WTC11 (cell line): ENCODE data around the gene KCNN1. TPM values are rescaled to one million over a fixed set of nuclear protein-coding genes. Genes with fewer than 3 reads are reported as not detected.

Source experiments
- ATAC-seq: fragments of 200-7000 bp; cut with Tn5 transposase; 2 replicates; pipeline ENCODE4 v1.10.0; 2021; ENCODE audit warnings: mild to moderate bottlenecking, moderate library complexity
- CTCF ChIA-PET: fragments of 300-600 bp; sonication (Branson Sonifier 250); formaldehyde crosslinking; loops from one replicate; lab custom pipeline; 2021; ENCODE audit warnings: antibody characterized with exemption; lab: Charles Lee
- POLR2A ChIA-PET: fragments of 350-600 bp; sonication (Branson Sonifier 250); formaldehyde crosslinking; loops from one replicate; lab custom pipeline; 2021; ENCODE audit warnings: antibody characterized with exemption; lab: Charles Lee
- DNase-seq: peaks from one replicate; pipeline ENCODE4 v3.0.0; 2021; ENCODE audit warnings: low spot score
- H3K27ac Mint-ChIP-seq: 2 replicates; pipeline ENCODE4 v1.8.0; 2021; ENCODE audit warnings: mixed read lengths
- H3K27me3 Mint-ChIP-seq: 2 replicates; pipeline ENCODE4 v1.8.0; 2021; ENCODE audit warnings: low read depth, mild to moderate bottlenecking, moderate library complexity, mixed read lengths
- H3K36me3 Mint-ChIP-seq: 2 replicates; pipeline ENCODE4 v1.8.0; 2021; ENCODE audit warnings: mixed read lengths
- H3K4me1 Mint-ChIP-seq: 2 replicates; pipeline ENCODE4 v1.8.0; 2022; ENCODE audit warnings: mixed read lengths
- H3K4me3 Mint-ChIP-seq: 2 replicates; pipeline ENCODE4 v1.8.0; 2021; ENCODE audit warnings: mild to moderate bottlenecking, moderate library complexity, mixed read lengths
- H3K9me3 Mint-ChIP-seq: 2 replicates; pipeline ENCODE4 v1.8.0; 2021; ENCODE audit warnings: mixed read lengths
- ATF6 ChIP-seq: sonication (generic); formaldehyde crosslinking; IDR thresholded peaks from 2 replicates; pipeline ENCODE4 v1.8.1; 2023; ENCODE audit warnings: mild to moderate bottlenecking, missing genetic modification reagents
- CREB1 ChIP-seq: sonication (generic); formaldehyde crosslinking; IDR thresholded peaks from 2 replicates; pipeline ENCODE4 v1.8.0; 2023; ENCODE audit warnings: mild to moderate bottlenecking, missing genetic modification reagents
- ESRRA ChIP-seq: sonication (generic); formaldehyde crosslinking; IDR thresholded peaks from 2 replicates; pipeline ENCODE4 v1.8.1; 2022; ENCODE audit warnings: mild to moderate bottlenecking, missing genetic modification reagents, borderline replicate concordance
- FOXP1 ChIP-seq: sonication (generic); formaldehyde crosslinking; IDR thresholded peaks from 2 replicates; pipeline ENCODE4 v1.8.0; 2022; ENCODE audit warnings: missing genetic modification reagents, mild to moderate bottlenecking, moderate library complexity, borderline replicate concordance
- GTF2I ChIP-seq: fragments of 250-450 bp; sonication (Bioruptor Pico); conservative IDR thresholded peaks from 2 replicates; pipeline ENCODE4 v1.4.0; 2021; ENCODE audit warnings: mild to moderate bottlenecking
- KAT7 ChIP-seq: sonication (generic); formaldehyde crosslinking; IDR thresholded peaks from 2 replicates; pipeline ENCODE4 v1.8.1; 2023; ENCODE audit warnings: missing genetic modification reagents, mild to moderate bottlenecking, borderline replicate concordance
- NFATC4 ChIP-seq: fragments of 250-450 bp; sonication (Bioruptor Pico); IDR thresholded peaks from 2 replicates; pipeline ENCODE4 v1.9.0; 2021; ENCODE audit warnings: mild to moderate bottlenecking
- NR3C1 ChIP-seq: sonication (generic); formaldehyde crosslinking; conservative IDR thresholded peaks from 2 replicates; pipeline ENCODE4 v1.8.1; 2023; ENCODE audit warnings: low read depth, mild to moderate bottlenecking, missing genetic modification reagents
- PREB ChIP-seq: sonication (generic); formaldehyde crosslinking; IDR thresholded peaks from 2 replicates; pipeline ENCODE4 v1.8.1; 2022; ENCODE audit warnings: mild to moderate bottlenecking, missing genetic modification reagents, moderate library complexity, borderline replicate concordance
- SOX15 ChIP-seq: fragments of 250-450 bp; sonication (Bioruptor Pico); IDR thresholded peaks from 2 replicates; pipeline ENCODE4 v1.9.0; 2021; ENCODE audit warnings: mild to moderate bottlenecking
- TCF7 ChIP-seq: sonication (generic); formaldehyde crosslinking; IDR thresholded peaks from 2 replicates; pipeline ENCODE4 v1.8.0; 2022; ENCODE audit warnings: mild to moderate bottlenecking, low read depth, missing genetic modification reagents, moderate library complexity
- ZNF121 ChIP-seq: sonication (generic); formaldehyde crosslinking; IDR thresholded peaks from 2 replicates; pipeline ENCODE4 v1.8.0; 2023; ENCODE audit warnings: missing genetic modification reagents
- ZNF281 ChIP-seq: sonication (generic); formaldehyde crosslinking; IDR thresholded peaks from 2 replicates; pipeline ENCODE4 v1.8.0; 2023; ENCODE audit warnings: mild to moderate bottlenecking, missing genetic modification reagents
- ZNF423 ChIP-seq: fragments of 250-450 bp; sonication (Bioruptor Pico); IDR thresholded peaks from 2 replicates; pipeline ENCODE4 v2.1.2; 2022; ENCODE audit warnings: mild to moderate bottlenecking, moderate library complexity
- total RNA-seq: library from RNA; stranded (reverse); gene quantifications from 3 replicates; pipeline ENCODE4 v1.2.3, GENCODE V29; 2021
- TF ChIP-seq, protein P1 (sequence below): sonication (generic); formaldehyde crosslinking; IDR thresholded peaks from 2 replicates; pipeline ENCODE4 v1.8.0; 2022; ENCODE audit warnings: mild to moderate bottlenecking, missing genetic modification reagents
- TF ChIP-seq, protein P2 (sequence below): sonication (generic); formaldehyde crosslinking; IDR thresholded peaks from 2 replicates; pipeline ENCODE4 v1.8.1; 2023; ENCODE audit warnings: mild to moderate bottlenecking, missing genetic modification reagents, moderate library complexity

The KCNN1 gene
- total RNA-seq, 1 experiment from 2014 or later = 15.3 TPM

- ChIA-PET CTCF (interaction anchor here (1.9 kb wide), 1 partner anchor 16 kb away, joined by 9 read pairs; no protein-coding TSS in a partner anchor), POLR2A (no interaction called here)
- no peak overlapping the region for H3K27ac Mint-ChIP-seq
These were observed 15.5 kb downstream of the KCNN1 start for GRCh38 chr19:17982430-17982829.

More at GRCh38 chr19:17982430-17982829, 15.5 kb downstream of the KCNN1 start:
- no peak for TF ChIP-seq TCF7
- no peak for TF ChIP-seq NR3C1 (CRISPR knock-in tag)
- TF ChIP-seq ZNF121 = no peak
- TF ChIP-seq, protein P1, sequence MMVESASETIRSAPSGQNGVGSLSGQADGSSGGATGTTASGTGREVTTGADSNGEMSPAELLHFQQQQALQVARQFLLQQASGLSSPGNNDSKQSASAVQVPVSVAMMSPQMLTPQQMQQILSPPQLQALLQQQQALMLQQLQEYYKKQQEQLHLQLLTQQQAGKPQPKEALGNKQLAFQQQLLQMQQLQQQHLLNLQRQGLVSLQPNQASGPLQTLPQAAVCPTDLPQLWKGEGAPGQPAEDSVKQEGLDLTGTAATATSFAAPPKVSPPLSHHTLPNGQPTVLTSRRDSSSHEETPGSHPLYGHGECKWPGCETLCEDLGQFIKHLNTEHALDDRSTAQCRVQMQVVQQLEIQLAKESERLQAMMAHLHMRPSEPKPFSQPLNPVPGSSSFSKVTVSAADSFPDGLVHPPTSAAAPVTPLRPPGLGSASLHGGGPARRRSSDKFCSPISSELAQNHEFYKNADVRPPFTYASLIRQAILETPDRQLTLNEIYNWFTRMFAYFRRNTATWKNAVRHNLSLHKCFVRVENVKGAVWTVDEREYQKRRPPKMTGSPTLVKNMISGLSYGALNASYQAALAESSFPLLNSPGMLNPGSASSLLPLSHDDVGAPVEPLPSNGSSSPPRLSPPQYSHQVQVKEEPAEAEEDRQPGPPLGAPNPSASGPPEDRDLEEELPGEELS = no peak
- no peak for TF ChIP-seq SOX15
- TF ChIP-seq, protein P2, sequence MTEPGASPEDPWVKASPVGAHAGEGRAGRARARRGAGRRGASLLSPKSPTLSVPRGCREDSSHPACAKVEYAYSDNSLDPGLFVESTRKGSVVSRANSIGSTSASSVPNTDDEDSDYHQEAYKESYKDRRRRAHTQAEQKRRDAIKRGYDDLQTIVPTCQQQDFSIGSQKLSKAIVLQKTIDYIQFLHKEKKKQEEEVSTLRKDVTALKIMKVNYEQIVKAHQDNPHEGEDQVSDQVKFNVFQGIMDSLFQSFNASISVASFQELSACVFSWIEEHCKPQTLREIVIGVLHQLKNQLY (CRISPR knock-in tag) = no peak
- no peak for TF ChIP-seq CREB1 (CRISPR knock-in tag)
- TF ChIP-seq ESRRA (CRISPR knock-in tag) = no peak
- no peak for TF ChIP-seq KAT7
- no peak for TF ChIP-seq GTF2I (CRISPR knock-in tag)
- TF ChIP-seq ZNF423 (CRISPR knock-in tag) = no peak
- TF ChIP-seq FOXP1 (CRISPR knock-in tag) = no peak
- no peak for TF ChIP-seq NFATC4 (CRISPR knock-in tag)
- no peak for TF ChIP-seq ZNF281 (CRISPR knock-in tag)
- TF ChIP-seq ATF6 (CRISPR knock-in tag) = no peak
- no peak for TF ChIP-seq PREB (CRISPR knock-in tag)
- TF ChIP-seq, all 79 proteins: peak for 0
- peaks cover 5% of the 10 kb centered on the region for H3K36me3 Mint-ChIP-seq
- DNase-seq (no peak), ATAC-seq (no peak)
- peaks cover 5% of the 10 kb centered on the region for H3K4me1 Mint-ChIP-seq
- no peaks in the 10 kb centered on the region for H3K9me3 Mint-ChIP-seq
- no peak overlapping the region for H3K4me3 Mint-ChIP-seq
- no peaks in the 10 kb centered on the region for H3K27me3 Mint-ChIP-seq
